HEK293T (cell line): ENCODE data around the gene GORAB.

Experiments
- ARNT ChIP-seq: fragments of 450-650 bp; IDR thresholded peaks from 2 replicates; pipeline ENCODE4 v1.6.1; 2017; ENCODE audit warnings: mild to moderate bottlenecking
- CTBP1 ChIP-seq: fragments of 450-650 bp; IDR thresholded peaks from 2 replicates; pipeline ENCODE4 v1.6.1; 2016; ENCODE audit warnings: borderline replicate concordance
- ELF4 ChIP-seq: fragments of 450-650 bp; IDR thresholded peaks from 2 replicates; pipeline ENCODE4 v1.6.1; 2017; ENCODE audit warnings: antibody characterized with exemption
- FOXA1 ChIP-seq: fragments of 450-650 bp; IDR thresholded peaks from 2 replicates; pipeline ENCODE4 v1.6.1; 2016; ENCODE audit warnings: mild to moderate bottlenecking
- FOXK2 ChIP-seq: fragments of 450-650 bp; IDR thresholded peaks from 2 replicates; pipeline ENCODE4 v1.6.1; 2016; ENCODE audit warnings: mild to moderate bottlenecking
- FOXM1 ChIP-seq: fragments of 450-650 bp; IDR thresholded peaks from 2 replicates; pipeline ENCODE4 v1.6.1; 2017; ENCODE audit warnings: mild to moderate bottlenecking, borderline replicate concordance
- HDGF ChIP-seq: fragments of 450-650 bp; IDR thresholded peaks from 2 replicates; pipeline ENCODE4 v1.6.1; 2017; ENCODE audit warnings: antibody characterized with exemption, borderline replicate concordance
- L3MBTL2 ChIP-seq: fragments of 450-650 bp; conservative IDR thresholded peaks from 2 replicates; pipeline ENCODE4 v1.6.1; 2016; ENCODE audit warnings: mild to moderate bottlenecking
- LEF1 ChIP-seq: fragments of 450-650 bp; IDR thresholded peaks from 2 replicates; pipeline ENCODE4 v1.6.1; 2017; ENCODE audit warnings: mild to moderate bottlenecking, borderline replicate concordance
- SP1 ChIP-seq: fragments of 450-650 bp; IDR thresholded peaks from 2 replicates; pipeline ENCODE4 v1.6.1; 2017
- SUZ12 ChIP-seq: fragments of 450-650 bp; IDR thresholded peaks from 2 replicates; pipeline ENCODE4 v1.6.1; 2016; ENCODE audit warnings: mild to moderate bottlenecking
- TARDBP ChIP-seq: fragments of 450-650 bp; IDR thresholded peaks from 2 replicates; pipeline ENCODE4 v1.6.1; 2016
- TF ChIP-seq, protein P1 (sequence below): fragments of 450-650 bp; IDR thresholded peaks from 2 replicates; pipeline ENCODE4 v1.6.1; 2016

DNA sequence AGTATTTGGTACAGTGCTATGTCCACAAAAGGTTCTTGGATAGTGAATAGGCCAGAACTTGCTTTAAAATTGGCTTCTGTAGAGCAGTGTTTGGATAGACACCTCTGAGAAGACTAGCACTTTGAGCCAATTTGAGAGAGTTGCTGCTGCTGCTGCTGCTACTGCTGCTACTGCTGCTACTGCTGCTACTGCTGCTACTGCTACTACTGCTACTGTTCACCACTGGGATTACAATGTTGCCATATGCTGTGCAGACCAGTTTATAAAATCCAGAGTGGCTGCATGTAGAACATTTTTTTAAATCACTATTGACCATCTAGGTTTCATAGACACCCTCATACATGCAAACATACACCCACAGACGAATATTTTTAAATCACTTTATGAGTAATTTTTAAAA lies 15.3 kb downstream of the GORAB start:
- no peak for TF ChIP-seq FOXM1
- TF ChIP-seq SUZ12: no peak
- TF ChIP-seq ELF4: no peak
- TF ChIP-seq SP1: no peak
- TF ChIP-seq ARNT: no peak
- no peak for TF ChIP-seq HDGF
- no peak for TF ChIP-seq L3MBTL2
- TF ChIP-seq LEF1: no peak
- TF ChIP-seq FOXK2: no peak
- no peak for TF ChIP-seq FOXA1
- TF ChIP-seq CTBP1: no peak
- TF ChIP-seq TARDBP: no peak
- TF ChIP-seq, protein P1, sequence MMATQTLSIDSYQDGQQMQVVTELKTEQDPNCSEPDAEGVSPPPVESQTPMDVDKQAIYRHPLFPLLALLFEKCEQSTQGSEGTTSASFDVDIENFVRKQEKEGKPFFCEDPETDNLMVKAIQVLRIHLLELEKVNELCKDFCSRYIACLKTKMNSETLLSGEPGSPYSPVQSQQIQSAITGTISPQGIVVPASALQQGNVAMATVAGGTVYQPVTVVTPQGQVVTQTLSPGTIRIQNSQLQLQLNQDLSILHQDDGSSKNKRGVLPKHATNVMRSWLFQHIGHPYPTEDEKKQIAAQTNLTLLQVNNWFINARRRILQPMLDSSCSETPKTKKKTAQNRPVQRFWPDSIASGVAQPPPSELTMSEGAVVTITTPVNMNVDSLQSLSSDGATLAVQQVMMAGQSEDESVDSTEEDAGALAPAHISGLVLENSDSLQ: no peak
